Endothelial cell of umbilical vein (primary cell): ENCODE data around the gene ZIC5. TPM values are rescaled to one million over a fixed set of nuclear protein-coding genes. Genes with fewer than 3 reads are reported as not detected.

Experiments used
- BruUV-seq: library from RNA; stranded (reverse); fragments of 400-500 nt; replicated peaks from 2 replicates; lab custom pipeline; 2021; lab: Mats Ljungman, UMichigan
- CTCF ChIA-PET: fragments of 300-600, 350-600 bp; sonication (Branson Sonifier 250); formaldehyde crosslinking; loops from one replicate; lab custom pipeline; 2021; ENCODE audit warnings: antibody characterized with exemption, inconsistent platforms; lab: Charles Lee
- POLR2A ChIA-PET: fragments of 300-600, 350-600 bp; sonication (Branson Sonifier 250); formaldehyde crosslinking; loops from one replicate; lab custom pipeline; 2021; ENCODE audit warnings: antibody characterized with exemption, inconsistent platforms; lab: Charles Lee
- DNase-seq: peaks from one replicate; pipeline ENCODE4 v3.0.0-alpha.2; 2011; ENCODE audit warnings: low read depth, low spot score
- FAIRE-seq: peaks from 2 replicates; lab custom pipeline; 2011; peaks lifted over from hg19 to GRCh38; lab: Jason Lieb, UNC
- H2AFZ ChIP-seq: 2 replicates; pipeline ENCODE4 v1.6.0; 2012; ENCODE audit warnings: low read depth, low read length, control low read depth, inconsistent platforms
- H3K27ac ChIP-seq: 2 replicates; pipeline ENCODE4 v1.5.1; 2011; ENCODE audit warnings: low read depth, mild to moderate bottlenecking, control low read depth, low read length, moderate library complexity; ENCODE audit not compliant: insufficient read depth
- H3K27me3 ChIP-seq, 2 experiments: 2 replicates each; pipeline versions ENCODE4 v1.6.0 to v1.6.1; 2011; ENCODE audit warnings: low read length in 2 of 2, mixed read lengths in 1 of 2; ENCODE audit not compliant: control insufficient read depth in 2 of 2, insufficient read depth in 2 of 2
- H3K36me3 ChIP-seq, 2 experiments: 2 replicates in 1 of 2; 3 replicates in 1 of 2; pipeline ENCODE4 v1.5.1; 2011; ENCODE audit warnings: low read length in 2 of 2, mild to moderate bottlenecking in 1 of 2, moderate library complexity in 1 of 2; ENCODE audit not compliant: control insufficient read depth in 2 of 2, insufficient read depth in 2 of 2; ENCODE audit errors: extremely low read depth in 1 of 2
- H3K4me1 ChIP-seq: 3 replicates; pipeline ENCODE4 v1.5.1; 2011; ENCODE audit warnings: mild to moderate bottlenecking, low read length; ENCODE audit not compliant: control insufficient read depth, insufficient read depth; ENCODE audit errors: extremely low read depth
- H3K4me2 ChIP-seq: 2 replicates; pipeline ENCODE4 v1.6.1; 2011; ENCODE audit warnings: low read length, control low read depth, mixed read lengths; ENCODE audit not compliant: insufficient read depth
- H3K4me3 ChIP-seq, 3 experiments: fragments of 200-600 bp in 1 of 3; sonication (generic), shearing (Covaris generic) in 1 of 3; replicated peaks in 1 of 3; 2 replicates each; pipeline ENCODE4 v1.5.1; 2011 to 2016; ENCODE audit warnings: control low read depth in 3 of 3, low read length in 3 of 3, mild to moderate bottlenecking in 2 of 3, inconsistent platforms in 1 of 3, low read depth in 1 of 3, moderate library complexity in 1 of 3; ENCODE audit not compliant: insufficient read depth in 1 of 3
- H3K79me2 ChIP-seq: 2 replicates; pipeline ENCODE4 v1.6.0; 2012; ENCODE audit warnings: low read length, inconsistent platforms; ENCODE audit not compliant: control insufficient read depth, insufficient read depth
- H3K9ac ChIP-seq: replicated peaks from 2 replicates; pipeline ENCODE3; 2011; ENCODE audit warnings: low read length, control low read depth; ENCODE audit not compliant: insufficient read depth; ENCODE audit errors: extremely low read depth
- H3K9me1 ChIP-seq: replicated peaks from 3 replicates; pipeline ENCODE4 v1.6.0; 2011; ENCODE audit warnings: mild to moderate bottlenecking, low read length; ENCODE audit not compliant: control insufficient read depth, insufficient read depth; ENCODE audit errors: extremely low read depth
- H3K9me3 ChIP-seq: replicated peaks from 2 replicates; pipeline ENCODE4 v1.5.1; 2012; ENCODE audit warnings: low read length, inconsistent platforms; ENCODE audit not compliant: control insufficient read depth, insufficient read depth
- H4K20me1 ChIP-seq: replicated peaks from 2 replicates; pipeline ENCODE3; 2011; ENCODE audit warnings: mild to moderate bottlenecking, low read length; ENCODE audit not compliant: control insufficient read depth, insufficient read depth; ENCODE audit errors: extremely low read depth
- EZH2 ChIP-seq: IDR thresholded peaks from 2 replicates; pipeline ENCODE4 v1.6.1; 2012; ENCODE audit warnings: borderline replicate concordance, low read depth, mild to moderate bottlenecking, moderate library complexity, low read length, inconsistent platforms; ENCODE audit not compliant: severe bottlenecking
- FOS ChIP-seq: IDR thresholded peaks from 2 replicates; pipeline ENCODE4 v1.6.1; 2011; ENCODE audit warnings: mild to moderate bottlenecking, low read length, moderate library complexity, borderline replicate concordance; ENCODE audit not compliant: insufficient read depth
- GATA2 ChIP-seq: IDR thresholded peaks from 2 replicates; pipeline ENCODE4 v1.7.0; 2011; ENCODE audit warnings: low read depth, mild to moderate bottlenecking, moderate library complexity, mixed read lengths, low read length; ENCODE audit not compliant: insufficient read length, insufficient read depth
- JUN ChIP-seq: IDR thresholded peaks from 2 replicates; pipeline ENCODE4 v1.6.1; 2011; ENCODE audit warnings: borderline replicate concordance, low read depth; ENCODE audit not compliant: insufficient read length, insufficient read depth
- MAX ChIP-seq: IDR thresholded peaks from 2 replicates; pipeline ENCODE4 v1.6.1; 2011; ENCODE audit not compliant: insufficient read depth, insufficient read length
- MYC ChIP-seq: IDR thresholded peaks from one replicate; pipeline ENCODE4 v1.6.1; 2011; ENCODE audit warnings: mild to moderate bottlenecking, low read depth, low read length
- POLR2A ChIP-seq: IDR thresholded peaks from 2 replicates; pipeline ENCODE4 v1.6.1; 2012; ENCODE audit warnings: low read depth, mild to moderate bottlenecking, control low read depth, low read length
- POLR2AphosphoS5 ChIP-seq: IDR thresholded peaks from 2 replicates; pipeline ENCODE4 v1.6.1; 2012; ENCODE audit warnings: low read depth, mild to moderate bottlenecking, control low read depth, low read length, moderate library complexity; ENCODE audit not compliant: insufficient read depth
- dilution Hi-C: fragments of 300-500 bp; cut with MboI; formaldehyde crosslinking; loops from one replicate; pipeline ENCODE4 v1.15.0; 2019; ENCODE audit warnings: low sequenced_read_pairs; ENCODE audit not compliant: extremely low pct_ligation_motif_present
- intact Hi-C: fragments of 100-400 bp; cut with micrococcal nuclease; formaldehyde crosslinking; loops from one replicate; pipeline ENCODE4 v1.10.0; 2022
- polyA plus RNA-seq, 4 experiments: library from polyadenylated mRNA; depleted of rRNA in 3 of 4; stranded (reverse) in 3 of 4; unstranded in 1 of 4; fragments of >200 nt; gene quantifications; 2 replicates each; pipeline versions ENCODE4 v1.2.1 to v1.2.3, GENCODE V29; 2011 to 2012; ENCODE audit warnings: missing spikeins in 1 of 4
- total RNA-seq: library from RNA; stranded (reverse); gene quantifications from 2 replicates; pipeline ENCODE4 v1.2.3, GENCODE V29; 2021
- TF ChIP-seq, protein P1 (sequence below), 2 donors: IDR thresholded peaks; 1 replicate in 1 of 2; 2 replicates in 1 of 2; pipeline ENCODE4 v1.5.1; 2011; ENCODE audit warnings: low read length in 2 of 2, mild to moderate bottlenecking in 2 of 2, moderate library complexity in 2 of 2, control low read depth in 1 of 2, inconsistent platforms in 1 of 2, low read depth in 1 of 2; ENCODE audit not compliant: insufficient read depth in 1 of 2; ENCODE audit errors: extremely low read depth in 1 of 2

ZIC5 gene
- total and polyA plus RNA-seq, 2 donors (not counting 3 experiments of a cell fraction or from before 2014, with no cell fraction given) = not detected

DNA sequence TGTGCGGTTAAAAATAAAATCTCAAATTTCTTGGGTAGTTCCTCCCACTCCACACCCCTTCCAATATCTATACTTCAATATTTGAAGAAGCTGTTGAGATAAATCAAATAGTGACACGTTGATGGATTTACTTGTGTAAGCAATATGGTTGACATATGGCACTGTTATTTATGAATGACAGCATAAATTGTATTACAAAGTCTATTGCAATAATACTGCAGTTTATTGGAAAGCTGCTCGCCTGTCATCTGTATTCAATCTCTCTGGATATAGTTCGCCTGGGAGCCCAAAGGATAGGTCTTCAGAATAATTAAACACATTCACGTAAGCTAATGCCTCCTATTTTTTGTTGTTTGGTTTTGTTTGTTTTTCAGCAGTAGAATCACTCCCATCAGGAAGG lies 5.0 kb upstream of the ZIC5 start:
- CTCF ChIA-PET = no interaction called here
- H3K4me1 ChIP-seq = peaks cover 5% of the 10 kb centered on the region
- peaks cover 81 to 92% of the 10 kb centered on the region in 2 experiments for H3K27me3 ChIP-seq
- POLR2A ChIA-PET = no interaction called here
- TF ChIP-seq MAX (no peak), POLR2A (no peak), FOS (no peak), JUN (no peak), MYC (no peak), POLR2AphosphoS5 (no peak), GATA2 (no peak), EZH2 (no peak)
- TF ChIP-seq, protein P1, sequence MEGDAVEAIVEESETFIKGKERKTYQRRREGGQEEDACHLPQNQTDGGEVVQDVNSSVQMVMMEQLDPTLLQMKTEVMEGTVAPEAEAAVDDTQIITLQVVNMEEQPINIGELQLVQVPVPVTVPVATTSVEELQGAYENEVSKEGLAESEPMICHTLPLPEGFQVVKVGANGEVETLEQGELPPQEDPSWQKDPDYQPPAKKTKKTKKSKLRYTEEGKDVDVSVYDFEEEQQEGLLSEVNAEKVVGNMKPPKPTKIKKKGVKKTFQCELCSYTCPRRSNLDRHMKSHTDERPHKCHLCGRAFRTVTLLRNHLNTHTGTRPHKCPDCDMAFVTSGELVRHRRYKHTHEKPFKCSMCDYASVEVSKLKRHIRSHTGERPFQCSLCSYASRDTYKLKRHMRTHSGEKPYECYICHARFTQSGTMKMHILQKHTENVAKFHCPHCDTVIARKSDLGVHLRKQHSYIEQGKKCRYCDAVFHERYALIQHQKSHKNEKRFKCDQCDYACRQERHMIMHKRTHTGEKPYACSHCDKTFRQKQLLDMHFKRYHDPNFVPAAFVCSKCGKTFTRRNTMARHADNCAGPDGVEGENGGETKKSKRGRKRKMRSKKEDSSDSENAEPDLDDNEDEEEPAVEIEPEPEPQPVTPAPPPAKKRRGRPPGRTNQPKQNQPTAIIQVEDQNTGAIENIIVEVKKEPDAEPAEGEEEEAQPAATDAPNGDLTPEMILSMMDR (IDR thresholded peaks at IDR 0.05; ENCODE audit: extremely low read depth in 1 of 2, insufficient read depth in 1 of 2, low read depth in 1 of 2, low read length in 2 of 2) = no peak
- no TSS peak for BruUV-seq
- H3K27ac ChIP-seq = no peak overlapping the region
- no peak overlapping the region for H3K4me3 ChIP-seq
- no peaks in the 10 kb centered on the region for H3K9me3 ChIP-seq
- H4K20me1 ChIP-seq = peaks cover 1% of the 10 kb centered on the region
- H3K36me3 ChIP-seq = no peaks in the 10 kb centered on the region
- no peak overlapping the region for H3K4me2 ChIP-seq
- no peaks in the 10 kb centered on the region for H3K9me1 ChIP-seq
- no peak overlapping the region for H2AFZ ChIP-seq
- dilution Hi-C loops = no loop called here
- no peak overlapping the region for H3K9ac ChIP-seq
- DNase-seq (no peak), FAIRE-seq (no peak)
- intact Hi-C loops = loop anchor here (10.0 kb wide), 1 partner anchor 698 kb away; the partner anchor contains the start of gene TMTC4
- H3K79me2 ChIP-seq = no peaks in the 10 kb centered on the region
